ENCODE measurements around the gene LBH. TPM values are rescaled to one million over a fixed set of nuclear protein-coding genes. Genes with fewer than 3 reads are reported as not detected.

Gene LBH
- total and polyA plus RNA-seq, 2 experiments from 2014 or later, result 17.5 to 30.3 TPM

- no peak for TF ChIP-seq ZNF462 (CRISPR knock-in tag; IDR thresholded peaks at IDR 0.05)
- TF ChIP-seq EZH2phosphoT487 (IDR thresholded peaks at IDR 0.05; ENCODE audit: unreplicated experiment), result no peak
- TF ChIP-seq NANOG (IDR thresholded peaks at IDR 0.05; ENCODE audit: borderline replicate concordance), result no peak
- TF ChIP-seq CREB1 (CRISPR knock-in tag; IDR thresholded peaks at IDR 0.05; ENCODE audit: low read depth), result no peak
- no peak for TF ChIP-seq JUNB (IDR thresholded peaks at IDR 0.05; ENCODE audit: unreplicated experiment)
- no peak for TF ChIP-seq POLR2AphosphoS5 (IDR thresholded peaks at IDR 0.05; ENCODE audit: low read depth)
- no peak for TF ChIP-seq ETS1 (IDR thresholded peaks at IDR 0.05)
- no peak for TF ChIP-seq REST (IDR thresholded peaks at IDR 0.05; ENCODE audit: unreplicated experiment)
- no peak for TF ChIP-seq EZH2 (IDR thresholded peaks at IDR 0.05; ENCODE audit: low read depth, unreplicated experiment)
- no peak for TF ChIP-seq ZNF114 (CRISPR knock-in tag; IDR thresholded peaks at IDR 0.05)
- no peak for TF ChIP-seq STAT1 (IDR thresholded peaks at IDR 0.05; ENCODE audit: unreplicated experiment)
These were observed 30.4 kb downstream of the LBH start (continued) for GRCh38 chr2:30261695-30262211.
